Transverse colon (tissue), 4 donors: ENCODE measurements around the gene LSM10. TPM values are rescaled to one million over a fixed set of nuclear protein-coding genes. Genes with fewer than 3 reads are reported as not detected.
A peak's percentile ranks its signal among the peaks of the same experiment; 100 is the strongest.

ENCODE experiments used
- DNase-seq: peaks from one replicate; pipeline ENCODE4 v3.0.0-alpha.2; 2019
- H3K27ac ChIP-seq, 4 donors: fragments of 200-600 bp; sonication (generic); 2 replicates each; pipeline ENCODE4 v1.5.1; 2016 to 2018; ENCODE audit warnings: inconsistent platforms in 4 of 4
- H3K27me3 ChIP-seq: fragments of 200-600 bp; sonication (generic); 2 replicates; pipeline ENCODE4 v1.5.1; 2017; ENCODE audit warnings: inconsistent platforms
- H3K36me3 ChIP-seq, 4 donors: fragments of 200-600 bp; sonication (generic); 2 replicates each; pipeline ENCODE4 v1.5.1; 2017 to 2019; ENCODE audit warnings: inconsistent platforms in 4 of 4
- H3K4me1 ChIP-seq, 4 donors: fragments of 200-600 bp; sonication (generic); 2 replicates each; pipeline ENCODE4 v1.5.1; 2017 to 2020; ENCODE audit warnings: inconsistent platforms in 4 of 4
- H3K4me3 ChIP-seq, 4 donors: fragments of 200-600 bp; sonication (generic); 1 replicate in 1 of 4; 2 replicates in 3 of 4; pipeline versions ENCODE4 v1.5.1 to v1.6.1; 2017 to 2019; ENCODE audit warnings: inconsistent platforms in 4 of 4
- H3K9me3 ChIP-seq, 2 donors: fragments of 200-600 bp; sonication (generic); 2 replicates each; pipeline ENCODE4 v1.5.1; 2017 to 2019; ENCODE audit warnings: inconsistent platforms in 2 of 2
- EP300 ChIP-seq: sonication (generic); formaldehyde crosslinking; IDR thresholded peaks from one replicate; pipeline ENCODE4 v1.6.1; 2017; ENCODE audit warnings: antibody characterized with exemption, low read depth
- POLR2A ChIP-seq: fragments of 450-650 bp; IDR thresholded peaks from one replicate; pipeline ENCODE4 v1.6.1; 2016; ENCODE audit warnings: antibody characterized with exemption, mild to moderate bottlenecking, moderate library complexity
- POLR2AphosphoS5 ChIP-seq, 3 donors: sonication (generic); formaldehyde crosslinking; IDR thresholded peaks; one replicate each; pipeline ENCODE4 v1.6.1; 2016; ENCODE audit warnings: antibody characterized with exemption in 3 of 3
- WGBS, 2 donors: methylation state at CpG; one replicate each; pipeline ENCODE4 v1.1.5; 2018; ENCODE audit warnings: low coverage in 1 of 2; 5-methylcytosine and 5-hydroxymethylcytosine counted together
- in situ Hi-C, 4 donors: fragments of 200-750 bp; cut with MboI; loops; one replicate each; pipeline versions ENCODE4 v1.15.0 to v1.15.1; 2017; ENCODE audit warnings: low sequenced_read_pairs in 3 of 4, low pct_ligation_motif_present in 1 of 4, low pct_unique_long_range_greater_than_20kb in 1 of 4
- intact Hi-C: fragments of 100-400 bp; cut with DNase I; formaldehyde crosslinking; loops from one replicate; pipeline ENCODE4 v1.15.1; 2023; ENCODE audit warnings: low total_unique reads
- total RNA-seq, 4 donors: library from RNA; depleted of rRNA; stranded (reverse); fragments of >200 nt; gene quantifications; one replicate each; pipeline ENCODE4 v1.1.0, GENCODE V29; 2016
- TF ChIP-seq, protein P1 (sequence below), 5 experiments: fragments of 200-600 bp in 3 of 5; fragments of 450-650 bp in 2 of 5; sonication (generic) in 3 of 5; IDR thresholded peaks; 1 replicate in 2 of 5; 2 replicates in 3 of 5; pipeline ENCODE4 v1.5.1; 2016 to 2017; ENCODE audit warnings: antibody characterized with exemption in 5 of 5, inconsistent platforms in 3 of 5, mild to moderate bottlenecking in 2 of 5, moderate library complexity in 1 of 5

LSM10 gene
- total RNA-seq, 4 donors from 2014 or later = 25.4 to 59.8 (median 32.9) TPM; not detected in 1

DNA sequence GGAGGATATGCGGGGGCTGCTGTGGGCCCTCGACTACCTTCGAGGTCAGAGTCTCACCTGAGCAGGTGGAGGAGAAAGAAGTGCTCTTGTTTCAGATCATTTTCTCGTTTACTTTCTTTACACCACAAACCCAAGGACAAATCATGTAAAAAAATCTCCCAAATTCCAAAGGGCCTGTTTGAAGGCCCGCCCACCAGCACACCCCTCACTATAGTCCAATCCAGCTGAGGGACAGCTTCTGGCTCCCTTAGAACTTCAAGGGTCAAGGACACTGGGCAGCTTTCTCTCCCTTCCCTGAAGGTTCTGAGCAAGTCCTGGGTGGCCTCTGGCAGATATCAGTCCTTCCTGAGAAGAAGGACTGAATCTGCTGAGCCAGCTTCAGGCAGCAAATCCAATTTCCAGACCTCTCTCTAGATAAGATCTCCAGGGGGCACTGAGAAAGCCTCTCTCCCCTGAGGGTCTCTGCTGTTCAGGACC is 17.5 kb downstream of the LSM10 start:
- H3K4me1 ChIP-seq = peaks cover under 1 to 59% (median 31%) of the 10 kb centered on the region in 4 donors
- H3K27me3 ChIP-seq = no peaks in the 10 kb centered on the region
- H3K27ac ChIP-seq = peak overlapping the region in 1 of 4 donors; percentile 10
- H3K4me3 ChIP-seq = no peak overlapping the region
- H3K36me3 ChIP-seq = no peaks in the 10 kb centered on the region
- WGBS, 2 donors = 70 to 82% methylated on average over 3 to 5 of the region's 5 CpGs
- no peaks in the 10 kb centered on the region for H3K9me3 ChIP-seq
- TF ChIP-seq EP300 (no peak), POLR2A (no peak)
- TF ChIP-seq, protein P1, sequence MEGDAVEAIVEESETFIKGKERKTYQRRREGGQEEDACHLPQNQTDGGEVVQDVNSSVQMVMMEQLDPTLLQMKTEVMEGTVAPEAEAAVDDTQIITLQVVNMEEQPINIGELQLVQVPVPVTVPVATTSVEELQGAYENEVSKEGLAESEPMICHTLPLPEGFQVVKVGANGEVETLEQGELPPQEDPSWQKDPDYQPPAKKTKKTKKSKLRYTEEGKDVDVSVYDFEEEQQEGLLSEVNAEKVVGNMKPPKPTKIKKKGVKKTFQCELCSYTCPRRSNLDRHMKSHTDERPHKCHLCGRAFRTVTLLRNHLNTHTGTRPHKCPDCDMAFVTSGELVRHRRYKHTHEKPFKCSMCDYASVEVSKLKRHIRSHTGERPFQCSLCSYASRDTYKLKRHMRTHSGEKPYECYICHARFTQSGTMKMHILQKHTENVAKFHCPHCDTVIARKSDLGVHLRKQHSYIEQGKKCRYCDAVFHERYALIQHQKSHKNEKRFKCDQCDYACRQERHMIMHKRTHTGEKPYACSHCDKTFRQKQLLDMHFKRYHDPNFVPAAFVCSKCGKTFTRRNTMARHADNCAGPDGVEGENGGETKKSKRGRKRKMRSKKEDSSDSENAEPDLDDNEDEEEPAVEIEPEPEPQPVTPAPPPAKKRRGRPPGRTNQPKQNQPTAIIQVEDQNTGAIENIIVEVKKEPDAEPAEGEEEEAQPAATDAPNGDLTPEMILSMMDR (IDR thresholded peaks at IDR 0.05) = no peak
- no peak for DNase-seq
- in situ Hi-C loops = no loop called here
- intact Hi-C loops = loop anchor here (10.0 kb wide), 1 partner anchor 225 kb away; the partner anchor contains the start of gene MAP7D1

DNA sequence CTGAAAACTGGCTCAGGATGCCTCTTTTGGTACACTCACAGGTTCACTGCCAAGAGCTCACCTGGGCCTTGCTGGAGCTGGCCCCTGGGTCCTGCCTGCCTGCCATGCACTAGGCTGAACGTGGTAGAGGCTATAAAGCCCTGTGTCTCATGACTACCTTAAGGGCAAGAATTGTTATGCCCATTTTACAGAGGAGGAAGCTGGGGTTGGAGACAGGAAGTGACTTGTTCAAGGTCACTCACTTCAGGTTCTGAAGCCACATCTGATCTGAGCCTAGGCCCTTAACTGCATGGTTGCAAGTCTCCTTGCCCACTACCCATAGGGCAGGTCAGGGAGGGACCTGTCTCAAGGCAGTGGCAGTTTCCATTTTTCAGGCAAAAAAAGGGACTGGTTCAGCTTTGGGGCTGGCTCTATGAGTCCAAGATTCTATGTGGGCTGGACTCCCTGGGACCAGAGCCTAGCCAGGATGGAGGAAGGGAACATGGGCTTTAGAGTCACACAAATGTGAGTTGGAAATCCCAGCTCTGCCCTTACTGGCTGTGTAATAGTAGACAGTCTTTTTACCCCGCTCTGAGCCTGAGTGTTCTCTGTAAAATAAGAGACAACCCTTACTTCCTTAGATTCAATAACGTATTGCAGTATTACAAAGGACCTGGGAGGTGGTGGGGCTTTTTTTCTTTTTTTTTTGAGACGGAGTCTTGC is 19.8 kb downstream of the LSM10 start:
- intact Hi-C loops = no loop called here
- H3K36me3 ChIP-seq = no peaks in the 10 kb centered on the region
- H3K27me3 ChIP-seq = no peaks in the 10 kb centered on the region
- no peak overlapping the region for H3K4me3 ChIP-seq
- peak overlapping the region in 1 of 4 donors; percentile 12 for H3K27ac ChIP-seq
- DNase-seq = no peak
- peaks cover 23 to 63% (median 34%) of the 10 kb centered on the region in 4 donors for H3K4me1 ChIP-seq
- H3K9me3 ChIP-seq = no peaks in the 10 kb centered on the region
- in situ Hi-C loops = no loop called here
- TF ChIP-seq POLR2AphosphoS5 (IDR thresholded peaks at IDR 0.05) = no peak
- TF ChIP-seq EP300 = no peak
- TF ChIP-seq POLR2A = no peak
- TF ChIP-seq, protein P1 (IDR thresholded peaks at IDR 0.05) = no peak
- 74 to 80% methylated on average over 3 to 4 of the region's 4 CpGs for whole genome bisulfite sequencing, 2 donors

DNA sequence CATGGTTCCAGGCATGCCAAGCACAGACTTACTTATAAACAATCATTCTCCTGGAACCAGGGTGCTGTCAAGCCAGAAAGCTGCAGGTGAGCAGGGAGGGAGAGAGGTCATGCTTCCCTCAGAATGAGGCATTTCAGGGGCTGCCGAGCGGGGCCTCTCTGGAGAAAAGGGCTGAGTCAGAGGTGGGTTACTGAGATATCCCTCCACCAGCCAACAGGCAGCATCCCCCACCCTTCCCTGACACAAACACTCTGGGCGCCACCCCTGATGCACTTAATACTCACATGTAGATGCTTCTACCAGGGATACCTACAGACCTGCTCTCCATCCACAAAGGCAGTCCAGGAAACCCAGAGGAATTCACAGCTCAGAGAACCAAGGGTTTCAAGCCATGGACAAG is 25.1 kb downstream of the LSM10 start:
- Histone ChIP-seq H3K4me1 (peaks cover 33 to 76% (median 46%) of the 10 kb centered on the region in 4 donors), H3K27me3 (no peaks in the 10 kb centered on the region), H3K27ac (peak overlapping the region; percentile 94 to 97 (median 95)), H3K4me3 (no peak overlapping the region), H3K36me3 (no peaks in the 10 kb centered on the region), H3K9me3 (no peaks in the 10 kb centered on the region)
- intact Hi-C loops = no loop called here
- no peak for DNase-seq
- in situ Hi-C loops = no loop called here
- 89% methylated on average over 3 of the region's 3 CpGs; no CpG with 5 or more reads in 1 of the 2 donors for WGBS, 2 donors
- TF ChIP-seq, protein P1 (IDR thresholded peaks at IDR 0.05) = no peak
- TF ChIP-seq POLR2A = no peak
- no peak for TF ChIP-seq POLR2AphosphoS5 (IDR thresholded peaks at IDR 0.05)
- no peak for TF ChIP-seq EP300

DNA sequence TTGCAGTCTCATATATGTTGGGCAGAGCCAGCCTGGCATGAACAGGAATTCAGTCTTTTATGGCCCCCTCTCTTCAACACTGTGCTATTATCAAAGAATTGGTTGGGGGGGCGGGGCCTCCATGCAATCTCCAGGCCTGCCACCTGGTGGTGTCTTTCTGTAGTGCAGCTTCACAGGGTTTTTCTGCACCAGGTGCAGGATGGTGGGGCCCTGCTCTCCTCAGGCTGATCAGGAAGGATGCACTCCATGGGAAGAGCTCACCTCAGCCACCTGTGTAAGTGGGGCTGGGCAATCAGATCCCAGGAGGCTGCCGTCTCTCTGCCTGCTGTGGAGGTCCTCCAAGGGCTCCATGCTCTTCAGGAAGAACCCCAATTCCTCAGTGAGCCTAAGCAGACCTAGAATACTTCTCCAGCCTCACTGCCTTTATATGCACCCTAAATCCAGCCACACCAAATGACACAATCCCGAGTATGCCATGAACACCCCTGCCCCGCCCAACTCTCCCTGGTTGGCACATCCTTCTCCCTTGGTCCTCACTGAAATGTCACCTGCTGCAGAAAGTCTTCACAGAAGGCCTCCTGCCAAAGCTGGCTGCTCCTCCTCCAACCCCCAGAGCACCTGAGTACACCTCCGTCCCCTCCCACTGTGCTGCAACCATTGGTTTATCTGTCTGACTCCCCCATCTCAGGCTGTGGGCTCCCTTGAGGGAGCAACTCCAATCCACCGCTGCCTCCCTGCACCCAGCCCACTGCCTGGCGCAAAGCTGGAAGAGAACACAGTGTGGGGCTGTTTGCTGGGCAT is 28.4 kb downstream of the LSM10 start:
- H3K27me3 ChIP-seq = no peaks in the 10 kb centered on the region
- H3K9me3 ChIP-seq = no peaks in the 10 kb centered on the region
- in situ Hi-C loops = no loop called here
- WGBS, 2 donors = 30 to 58% methylated on average over 2 to 6 of the region's 7 CpGs
- H3K4me1 ChIP-seq = peaks cover 23 to 76% (median 44%) of the 10 kb centered on the region in 4 donors
- peak overlapping the region; percentile 59 to 66 (median 62) for H3K27ac ChIP-seq
- TF ChIP-seq EP300 = no peak
- TF ChIP-seq POLR2AphosphoS5 (IDR thresholded peaks at IDR 0.05) = peak in 1 of 3 donors; percentile 4
- TF ChIP-seq, protein P1 (IDR thresholded peaks at IDR 0.05) = peak; percentile 94 to 96 (median 95)
- H3K36me3 ChIP-seq = no peaks in the 10 kb centered on the region
- intact Hi-C loops = no loop called here
- H3K4me3 ChIP-seq = no peak overlapping the region
- peak; percentile 90 for DNase-seq
